PC-9 (cell line): ENCODE measurements around the gene L1CAM. TPM values are rescaled to one million over a fixed set of nuclear protein-coding genes. Genes with fewer than 3 reads are reported as not detected.

Experiments
- BruUV-seq: library from RNA; stranded (reverse); fragments of 400-500 nt; replicated peaks from 2 replicates; lab custom pipeline; 2021; lab: Mats Ljungman, UMichigan
- CTCF ChIA-PET: fragments of 300-600 bp; sonication (Branson Sonifier 250); formaldehyde crosslinking; loops from one replicate; lab custom pipeline; 2022; ENCODE audit warnings: antibody characterized with exemption; lab: Charles Lee
- POLR2A ChIA-PET: fragments of 300-600 bp; sonication (Branson Sonifier 250); formaldehyde crosslinking; loops from one replicate; lab custom pipeline; 2022; ENCODE audit warnings: antibody characterized with exemption; ENCODE audit not compliant: unreplicated experiment; lab: Charles Lee
- DNase-seq, 2 experiments: peaks; one replicate each; pipeline versions ENCODE4 v3.0.0 to v3.0.0-alpha.2; 2015 to 2022; ENCODE audit warnings: mixed read lengths in 1 of 2
- H2AFZ ChIP-seq: fragments of 200-600 bp; sonication (generic); 2 replicates; pipeline ENCODE4 v1.8.1; 2017; ENCODE audit warnings: antibody characterized with exemption
- H3F3A ChIP-seq: fragments of 200-600 bp; sonication (generic); 2 replicates; pipeline ENCODE4 v1.8.1; 2017; ENCODE audit warnings: antibody characterized with exemption, mild to moderate bottlenecking, low read depth; ENCODE audit not compliant: insufficient read depth
- H3K27ac ChIP-seq: fragments of 200-600 bp; sonication (generic); 2 replicates; pipeline ENCODE4 v1.6.1; 2016; ENCODE audit warnings: mixed run types
- H3K27me3 ChIP-seq: fragments of 200-600 bp; sonication (generic); 2 replicates; pipeline ENCODE4 v1.6.1; 2016; ENCODE audit warnings: low read depth, mixed run types; ENCODE audit not compliant: insufficient read depth
- H3K36me3 ChIP-seq: fragments of 200-600 bp; sonication (generic); 2 replicates; pipeline ENCODE4 v1.6.1; 2016; ENCODE audit warnings: low read depth, mixed run types
- H3K4me1 ChIP-seq: fragments of 200-600 bp; sonication (generic); replicated peaks from 2 replicates; pipeline ENCODE4 v1.6.1; 2016; ENCODE audit warnings: mixed run types; ENCODE audit not compliant: insufficient read depth
- H3K4me2 ChIP-seq: fragments of 200-600 bp; sonication (generic); 2 replicates; pipeline ENCODE4 v1.6.1; 2017; ENCODE audit warnings: mixed run types
- H3K4me3 ChIP-seq: fragments of 200-600 bp; sonication (generic); 2 replicates; pipeline ENCODE4 v1.6.1; 2016; ENCODE audit warnings: mixed run types
- H3K79me2 ChIP-seq: fragments of 200-600 bp; sonication (generic); 2 replicates; pipeline ENCODE4 v1.6.1; 2017; ENCODE audit warnings: low read depth, mixed run types
- H3K9me2 ChIP-seq: fragments of 200-600 bp; sonication (generic); 2 replicates; pipeline ENCODE4 v1.8.1; 2017; ENCODE audit warnings: mild to moderate bottlenecking; ENCODE audit not compliant: insufficient read depth
- H3K9me3 ChIP-seq: fragments of 200-600 bp; sonication (generic); 2 replicates; pipeline ENCODE4 v1.8.1; 2016; ENCODE audit warnings: low read depth; ENCODE audit not compliant: insufficient read depth
- H4K20me1 ChIP-seq: fragments of 200-600 bp; sonication (generic); 2 replicates; pipeline ENCODE4 v1.8.1; 2017; ENCODE audit not compliant: insufficient read depth
- CTCF ChIP-seq: fragments of 200-600 bp; sonication (generic); conservative IDR thresholded peaks from 2 replicates; pipeline ENCODE4 v1.6.1; 2017; ENCODE audit warnings: mixed run types, antibody characterized with exemption, mild to moderate bottlenecking, moderate library complexity
- EZH2 ChIP-seq: fragments of 200-600 bp; sonication (generic); IDR thresholded peaks from 2 replicates; pipeline ENCODE4 v1.8.0; 2017; ENCODE audit warnings: antibody characterized with exemption, low read depth
- intact Hi-C: fragments of 100-400 bp; cut with micrococcal nuclease; formaldehyde crosslinking; loops from one replicate; pipeline ENCODE4 v1.10.0; 2022; ENCODE audit not compliant: unreplicated experiment
- total RNA-seq: library from RNA; stranded (reverse); gene quantifications from 2 replicates; pipeline ENCODE4 v1.2.3, GENCODE V29; 2021

Gene L1CAM
- total RNA-seq, 1 experiment from 2014 or later: 68.8 TPM

- Histone ChIP-seq H3K4me3 (no peak overlapping the region), H3K27me3 (no peaks in the 10 kb centered on the region), H3K9me3 (no peaks in the 10 kb centered on the region), H3K9me2 (no peaks in the 10 kb centered on the region), H2AFZ (no peak overlapping the region), H4K20me1 (no peaks in the 10 kb centered on the region), H3K36me3 (no peaks in the 10 kb centered on the region), H3K4me1 (no peaks in the 10 kb centered on the region), H3K79me2 (no peaks in the 10 kb centered on the region), H3K4me2 (no peak overlapping the region), H3F3A (no peaks in the 10 kb centered on the region), H3K27ac (no peak overlapping the region)
- BruUV-seq: no TSS peak
- POLR2A ChIA-PET: no interaction called here
- TF ChIP-seq EZH2 (no peak), CTCF (no peak)
- CTCF ChIA-PET: no interaction called here
- intact Hi-C loops: no loop called here
- no peak for DNase-seq
Measured at GRCh38 chrX:153865685-153866084, 20.3 kb downstream of the L1CAM start.

GRCh38 chrX:153865321-153865580 lies 20.7 kb downstream of the L1CAM start:
- no peaks in the 10 kb centered on the region for H3F3A ChIP-seq
- no peaks in the 10 kb centered on the region for H3K27me3 ChIP-seq
- H2AFZ ChIP-seq: no peak overlapping the region
- no TSS peak for BruUV-seq
- no peak overlapping the region for H3K4me2 ChIP-seq
- H3K27ac ChIP-seq: no peak overlapping the region
- no peaks in the 10 kb centered on the region for H3K9me3 ChIP-seq
- no peaks in the 10 kb centered on the region for H3K9me2 ChIP-seq
- ChIA-PET CTCF (no interaction called here), POLR2A (no interaction called here)
- H3K36me3 ChIP-seq: no peaks in the 10 kb centered on the region
- TF ChIP-seq EZH2 (no peak), CTCF (no peak)
- H3K4me3 ChIP-seq: no peak overlapping the region
- no peaks in the 10 kb centered on the region for H3K4me1 ChIP-seq
- H4K20me1 ChIP-seq: no peaks in the 10 kb centered on the region
- H3K79me2 ChIP-seq: no peaks in the 10 kb centered on the region
- no peak for DNase-seq
- intact Hi-C loops: no loop called here

GRCh38 chrX:153864561-153865320 lies 21.2 kb downstream of the L1CAM start:
- no peaks in the 10 kb centered on the region for H3K27me3 ChIP-seq
- TF ChIP-seq CTCF (no peak), EZH2 (no peak)
- H3K36me3 ChIP-seq: no peaks in the 10 kb centered on the region
- no peak for DNase-seq
- ChIA-PET CTCF (no interaction called here), POLR2A (no interaction called here)
- no peaks in the 10 kb centered on the region for H3F3A ChIP-seq
- no peaks in the 10 kb centered on the region for H3K9me2 ChIP-seq
- H3K4me1 ChIP-seq: no peaks in the 10 kb centered on the region
- intact Hi-C loops: no loop called here
- H3K27ac ChIP-seq: no peak overlapping the region
- no peak overlapping the region for H2AFZ ChIP-seq
- no peaks in the 10 kb centered on the region for H3K79me2 ChIP-seq
- H3K4me3 ChIP-seq: no peak overlapping the region
- no peaks in the 10 kb centered on the region for H3K9me3 ChIP-seq
- no peak overlapping the region for H3K4me2 ChIP-seq
- no TSS peak for BruUV-seq
- H4K20me1 ChIP-seq: no peaks in the 10 kb centered on the region
